RPMI7951 (cell line): ENCODE data around the gene ACTN3. TPM values are rescaled to one million over a fixed set of nuclear protein-coding genes. Genes with fewer than 3 reads are reported as not detected.
"Not testable (repeated sequence)": the region's sequence is repeated elsewhere in the genome, so short reads cannot be mapped to it uniquely, and the experiment has no call there.

Experiments
- DNase-seq: peaks from one replicate; pipeline ENCODE4 v3.0.0-alpha.2; 2012; ENCODE audit warnings: low read depth
- total RNA-seq: library from RNA; depleted of rRNA; stranded (reverse); fragments of >200 nt; shearing (Covaris generic); gene quantifications from 2 replicates; pipeline ENCODE4 v1.2.3, GENCODE V29; 2014

Gene ACTN3
- total RNA-seq, 1 experiment from 2014 or later: under 0.01 TPM

DNA sequence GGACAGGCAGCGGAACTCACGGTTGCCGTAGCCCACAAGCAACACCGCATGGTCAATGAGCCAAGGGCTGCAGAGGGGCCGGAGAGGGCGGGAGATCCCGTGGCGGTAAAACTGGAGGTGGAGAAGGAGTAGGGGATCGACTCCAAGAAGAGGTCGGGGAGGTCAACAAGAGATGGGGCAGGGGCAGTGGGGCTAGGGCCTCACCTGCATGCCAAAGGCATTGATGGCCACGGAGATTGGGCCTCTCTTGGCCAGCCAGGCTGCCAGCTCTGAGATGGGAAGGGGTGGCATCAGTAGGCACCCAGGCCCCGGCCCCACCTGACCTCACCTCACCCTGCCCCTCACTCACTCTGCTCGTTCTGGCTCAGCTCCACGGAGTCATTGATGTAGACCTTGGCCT lies 17.8 kb downstream of the ACTN3 start:
- DNase-seq: no peak

DNA sequence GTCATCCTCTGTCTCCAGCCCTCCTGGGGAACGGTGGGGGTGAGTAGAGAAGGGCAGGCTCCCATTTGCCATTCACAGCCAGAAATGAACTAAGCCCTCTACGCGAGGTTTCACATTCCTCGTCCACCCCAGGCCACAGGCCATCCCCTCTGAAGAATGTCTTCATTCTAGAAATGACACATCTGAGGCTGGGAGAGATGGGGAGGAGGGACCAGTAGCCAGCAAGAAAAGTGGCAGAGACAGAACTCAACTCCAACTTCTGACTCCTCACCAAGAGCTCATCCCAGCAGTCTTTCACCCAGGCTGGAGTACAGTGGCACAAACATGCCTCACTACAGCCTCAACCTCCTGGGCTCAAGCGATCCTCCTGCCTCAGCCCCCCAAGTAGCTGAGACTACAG lies 18.3 kb downstream of the ACTN3 start:
- DNase-seq: no peak

DNA sequence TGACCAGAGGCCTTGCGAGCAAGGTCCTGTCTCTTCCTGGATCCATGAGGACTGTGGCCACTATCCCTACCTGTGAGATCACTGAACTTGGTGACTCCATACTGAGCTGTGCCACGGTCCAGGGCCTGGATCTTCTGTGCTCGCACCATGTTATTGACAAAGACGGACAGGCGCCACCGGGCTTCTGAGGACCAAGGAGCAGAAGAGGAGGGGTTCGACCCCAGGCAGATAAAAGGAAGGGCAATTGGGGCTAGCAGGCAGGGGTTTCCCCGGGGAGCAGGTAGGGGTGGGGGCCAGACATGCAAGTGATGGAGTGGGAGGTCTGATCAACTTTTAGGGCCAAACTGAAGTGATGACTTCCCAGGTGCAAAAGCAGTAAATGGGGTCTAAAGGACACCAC lies 19.5 kb downstream of the ACTN3 start:
- DNase-seq: no peak

- no peak for DNase-seq
These were observed 21.1 kb downstream of the ACTN3 start for GRCh38 chr11:66567787-66568123.

DNA sequence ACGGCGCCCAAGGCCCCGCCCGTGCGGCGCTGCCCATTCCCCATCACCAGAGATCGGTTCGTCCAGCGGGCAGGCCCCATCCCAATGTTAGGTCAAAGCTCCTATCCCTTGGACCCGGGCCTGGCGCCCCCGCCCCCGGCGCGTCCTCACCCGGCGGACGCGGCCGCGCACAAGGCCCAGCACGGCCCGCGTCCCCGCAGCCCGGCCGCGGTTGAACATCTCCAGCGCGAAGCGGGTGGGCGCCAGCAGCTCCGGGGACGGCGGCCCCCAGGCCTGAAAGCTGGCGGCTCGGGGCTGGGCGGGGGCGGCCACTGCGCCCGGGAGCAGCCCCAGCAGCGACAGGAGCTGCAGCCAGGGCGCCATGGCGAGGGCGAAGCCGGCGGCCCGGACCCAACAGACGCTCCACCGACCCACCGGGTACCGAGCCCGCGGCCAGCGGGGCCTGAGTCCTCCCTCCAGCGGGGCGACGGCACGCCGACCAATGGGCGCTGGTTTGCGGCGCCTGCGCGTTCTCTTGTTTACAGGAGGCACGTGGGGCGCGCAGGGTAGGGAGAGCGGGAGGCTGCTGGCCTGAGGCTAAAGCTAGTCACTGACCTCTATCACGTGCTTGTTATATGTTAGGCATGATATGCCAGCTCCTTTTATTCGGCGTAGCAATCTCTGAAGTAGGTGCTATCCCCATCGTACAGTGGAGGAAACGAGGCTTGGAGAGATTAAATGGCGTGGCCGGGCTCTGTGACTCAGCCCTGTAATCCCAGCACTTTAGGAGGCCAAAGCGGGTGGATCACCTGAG lies 21.6 kb downstream of the ACTN3 start, which contains the start of gene CTSF:
TSS of gene CTSF (minus strand) at position 483 of the 793 bp plus-strand sequence. CDS start at position 363, 120 bp downstream.
- DNase-seq: peak; percentile 82

GRCh38 chr11:66569076-66569475 lies 22.4 kb downstream of the ACTN3 start:
- no peak for DNase-seq

DNA sequence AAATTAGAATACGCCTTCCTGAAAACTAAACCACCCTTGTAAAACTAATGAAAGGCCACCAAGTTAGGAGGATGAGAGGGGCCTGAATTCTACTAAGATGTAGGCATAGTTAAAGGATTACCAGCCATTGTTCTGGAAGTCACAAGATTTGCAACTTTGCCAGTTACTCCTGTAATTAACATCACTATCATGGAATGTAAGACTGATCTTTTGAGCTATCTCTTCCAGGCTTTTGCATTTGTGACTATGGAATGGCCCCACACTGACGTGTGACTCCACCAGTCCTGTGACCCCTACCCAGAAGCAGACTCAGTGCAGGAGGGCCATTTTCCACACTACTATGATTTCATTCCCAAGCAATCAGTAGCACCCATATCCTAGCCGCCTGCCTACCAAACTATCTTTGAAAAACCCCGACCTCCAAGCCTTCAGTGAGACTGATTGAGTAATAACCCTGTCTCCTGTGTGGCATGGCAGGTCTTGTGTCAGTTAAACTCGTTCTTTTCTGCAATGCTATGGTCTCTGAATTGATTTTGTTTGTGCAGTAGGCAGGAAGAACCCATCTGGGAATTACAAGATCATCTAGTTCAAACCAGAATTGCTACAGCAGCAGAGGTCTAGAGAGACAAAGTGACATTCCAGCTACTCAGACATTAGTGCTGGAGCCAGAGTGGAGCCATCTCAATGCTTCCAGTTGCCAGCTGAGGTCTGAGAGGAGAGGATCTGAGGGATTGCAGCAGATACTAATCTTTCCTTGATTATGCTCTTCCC lies 23.6 kb downstream of the ACTN3 start:
- DNase-seq: no peak

DNA sequence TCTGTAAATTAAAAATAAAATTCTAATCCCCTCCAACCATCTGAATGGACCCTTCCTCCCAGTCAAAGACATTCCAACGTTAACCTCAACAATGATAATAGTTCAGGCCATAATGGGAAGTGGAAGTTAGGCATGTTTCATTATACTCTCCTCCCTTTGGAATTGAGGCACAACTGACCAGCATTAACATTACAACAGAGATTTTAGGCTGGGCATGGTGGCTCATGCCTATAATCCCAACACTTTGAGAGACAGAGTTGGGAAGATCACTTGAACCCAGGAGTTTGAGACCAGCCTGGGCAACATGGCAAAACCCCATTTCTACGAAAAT lies 24.1 kb downstream of the ACTN3 start:
- DNase-seq: no peak

- DNase-seq: peak; percentile 67
These were observed 32.4 kb downstream of the ACTN3 start for GRCh38 chr11:66579017-66579606.

GRCh38 chr11:66580803-66581202 lies 34.1 kb downstream of the ACTN3 start:
- DNase-seq: peak; percentile 47

DNA sequence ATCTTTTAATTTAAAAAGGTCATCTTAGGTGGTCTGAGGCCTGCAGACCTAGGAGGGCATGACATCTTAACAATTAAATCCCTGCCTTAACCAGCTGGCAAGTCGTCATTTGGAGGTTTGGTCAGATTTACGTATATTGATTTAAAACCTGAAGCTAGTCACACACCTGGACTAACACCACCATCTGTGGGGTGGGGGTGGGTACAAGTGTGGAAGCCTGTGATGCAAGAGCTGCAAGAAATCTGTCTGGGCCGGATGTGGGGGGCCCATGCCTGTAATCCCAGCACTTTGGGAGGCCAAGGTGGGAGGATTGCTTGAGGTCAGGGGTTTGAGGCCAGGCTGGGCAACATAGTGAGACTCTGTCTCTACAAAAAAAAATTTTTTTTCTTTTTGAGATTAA lies 34.6 kb downstream of the ACTN3 start:
- DNase-seq: no peak

- DNase-seq: not testable (repeated sequence)
These were observed 36.0 kb downstream of the ACTN3 start for GRCh38 chr11:66582565-66583147.

GRCh38 chr11:66585447-66585846 lies 38.7 kb downstream of the ACTN3 start:
- not testable (repeated sequence) for DNase-seq

DNA sequence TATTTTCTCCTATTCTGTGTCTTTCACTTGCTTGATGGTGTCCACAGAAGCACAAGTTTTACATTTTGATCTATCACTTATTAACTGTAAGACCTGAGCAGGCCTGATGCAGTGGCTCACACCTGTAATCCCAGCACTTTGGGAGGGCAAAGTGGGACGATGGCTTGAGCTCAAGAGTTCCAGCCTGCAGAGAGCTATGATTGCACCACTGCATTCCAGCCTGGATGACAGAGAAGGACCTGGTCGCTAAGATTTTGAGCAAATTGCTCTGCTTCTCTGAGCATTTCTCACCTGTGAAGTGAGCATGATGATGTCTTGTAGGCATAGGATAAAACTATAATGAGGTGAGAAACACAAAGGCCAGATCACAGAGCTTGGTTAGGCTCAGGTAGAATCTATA lies 39.4 kb downstream of the ACTN3 start:
- no peak for DNase-seq

DNA sequence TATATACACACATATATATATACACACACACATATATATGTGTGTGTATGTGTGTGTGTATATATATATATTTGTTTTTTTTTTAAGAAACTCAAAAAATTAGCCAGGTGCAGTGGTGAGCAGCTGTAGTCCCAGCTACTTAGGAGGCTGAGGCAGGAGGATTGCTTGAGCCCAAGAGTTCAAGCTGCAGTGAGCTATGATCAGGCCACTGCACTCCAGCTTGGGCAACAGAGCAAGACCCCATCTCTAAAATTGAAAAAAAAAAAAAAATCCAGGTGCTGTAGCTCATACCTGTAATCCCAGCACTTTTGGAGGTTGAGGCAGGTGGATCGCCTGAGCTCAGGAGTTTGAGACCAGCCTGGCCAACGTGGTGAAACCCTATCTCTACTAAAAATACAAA lies 42.6 kb downstream of the ACTN3 start:
- DNase-seq: not testable (repeated sequence)

- no peak for DNase-seq
These were observed 43.4 kb downstream of the ACTN3 start for GRCh38 chr11:66589996-66590675.

DNA sequence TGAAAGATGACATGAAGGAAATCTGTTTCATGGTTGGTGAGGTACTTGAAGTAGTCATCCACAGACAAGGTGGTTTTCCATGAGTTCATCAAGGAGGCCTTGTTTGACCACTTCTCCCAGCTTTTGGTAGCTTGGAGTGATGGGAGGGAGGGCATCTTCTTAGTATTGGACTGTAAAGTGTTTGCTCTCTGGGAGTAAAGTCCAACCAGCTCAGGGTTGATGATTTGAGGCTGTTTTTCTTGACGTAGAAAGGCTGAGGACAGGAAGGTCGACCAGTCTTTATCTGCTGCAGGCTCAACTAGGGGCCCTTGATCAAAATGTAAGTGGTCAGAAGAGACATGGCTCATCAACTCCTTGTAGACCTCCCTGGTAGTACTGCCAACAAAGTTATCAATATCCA lies 44.5 kb downstream of the ACTN3 start:
- no peak for DNase-seq

- peak; percentile 93 for DNase-seq
These were observed 46.0 kb downstream of the ACTN3 start, which contains the start of the genes CCDC87 and CCS for GRCh38 chr11:66592457-66593302. TSS of gene CCDC87 (minus strand) at chr11:66593063. CDS start at chr11:66593015, 48 bp downstream. TSS of gene CCS (plus strand) at chr11:66593185. CDS start at chr11:66593262, 77 bp downstream.

DNA sequence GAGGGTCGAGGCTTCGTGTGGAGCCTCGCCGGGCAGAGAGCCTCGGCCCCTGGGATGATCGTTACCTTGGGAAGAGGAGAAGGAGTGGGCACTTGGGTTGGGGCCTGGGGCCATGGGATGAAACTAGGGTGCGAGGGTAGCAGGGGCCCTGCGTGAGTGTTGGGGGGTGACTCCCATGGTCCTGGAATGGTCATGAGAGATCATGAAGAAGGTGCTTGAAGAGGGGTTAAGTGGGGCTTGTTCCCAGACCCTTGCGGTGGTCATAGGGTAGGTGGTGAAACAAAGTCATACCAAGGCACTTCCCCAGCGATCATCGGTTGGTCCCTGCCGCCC lies 46.6 kb downstream of the ACTN3 start:
- DNase-seq: no peak

DNA sequence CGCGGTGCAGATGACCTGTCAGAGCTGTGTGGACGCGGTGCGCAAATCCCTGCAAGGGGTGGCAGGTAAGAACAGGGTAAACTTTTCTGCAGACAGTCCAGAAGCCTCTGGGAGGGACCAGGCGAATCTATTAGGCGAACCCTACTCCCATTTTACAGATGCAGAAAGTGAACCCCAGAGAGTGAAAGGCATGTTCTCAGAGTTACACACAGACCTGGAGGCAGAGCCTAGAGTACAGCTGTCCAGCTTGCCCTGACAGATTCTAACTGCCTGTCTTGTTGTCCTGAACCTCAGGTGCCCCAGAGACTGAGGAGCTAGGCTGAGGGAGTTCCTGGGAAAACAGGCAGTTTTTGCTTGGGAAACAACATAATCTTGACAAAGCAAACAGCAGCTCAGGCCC lies 46.9 kb downstream of the ACTN3 start:
- no peak for DNase-seq
